Measurements from ENCODE around the gene PNMA6F.
"Not testable (repeated sequence)": the region's sequence is repeated elsewhere in the genome, so short reads cannot be mapped to it uniquely, and the experiment has no call there.

The PNMA6F gene

GRCh38 chrX:153334654-153335295 is 13.2 kb upstream of the PNMA6F start:
- no peak for DNase-seq

GRCh38 chrX:153333821-153334653 is 12.5 kb upstream of the PNMA6F start, which contains the start of gene ZNF275:
TSS of gene ZNF275 (plus strand) at chrX:153334153. CDS start at chrX:153336680, 2,527 bp downstream.
- no peak for DNase-seq

GRCh38 chrX:153333266-153333665 is 11.7 kb upstream of the PNMA6F start:
- DNase-seq: no peak

GRCh38 chrX:153327561-153327960 is 6.0 kb upstream of the PNMA6F start:
- DNase-seq: no peak

- no peak for DNase-seq
Measured at GRCh38 chrX:153320555-153321184, 897 bp downstream of the PNMA6F start.

- DNase-seq: not testable (repeated sequence)
Measured at GRCh38 chrX:153320047-153320443, 1.5 kb downstream of the PNMA6F start.

GRCh38 chrX:153319295-153320046 is 2.1 kb downstream of the PNMA6F start:
- no peak for DNase-seq

GRCh38 chrX:153318811-153319210 is 2.8 kb downstream of the PNMA6F start:
- no peak for DNase-seq

- no peak for DNase-seq
Measured at GRCh38 chrX:153317996-153318722, 3.4 kb downstream of the PNMA6F start.

GRCh38 chrX:153317306-153317705 is 4.3 kb downstream of the PNMA6F start:
- no peak for DNase-seq

GRCh38 chrX:153312842-153313241 is 8.7 kb downstream of the PNMA6F start:
- DNase-seq: no peak

- no peak for DNase-seq
Measured at GRCh38 chrX:153312041-153312440, 9.5 kb downstream of the PNMA6F start.

GRCh38 chrX:153310901-153311300 is 10.7 kb downstream of the PNMA6F start:
- DNase-seq: no peak

- DNase-seq: no peak
Measured at GRCh38 chrX:153307276-153308178, 14.0 kb downstream of the PNMA6F start.

GRCh38 chrX:153306527-153307115 is 14.9 kb downstream of the PNMA6F start:
- DNase-seq: no peak

GRCh38 chrX:153305972-153306371 is 15.6 kb downstream of the PNMA6F start:
- DNase-seq: no peak

GRCh38 chrX:153304988-153305736 is 16.4 kb downstream of the PNMA6F start:
- DNase-seq: no peak

GRCh38 chrX:153303276-153304262 is 18.0 kb downstream of the PNMA6F start:
- no peak for DNase-seq

- DNase-seq: no peak
Measured at GRCh38 chrX:153302796-153303195, 18.8 kb downstream of the PNMA6F start.

Measured in NCI-H2081 treated with DMSO at 0.1 percent for 48 hours (cell line).